OCI-LY1 (cell line): ENCODE results near the gene KRT80.

Experiments
- EZH2 ChIP-seq: fragments of 200-600 bp; sonication (generic), shearing (Covaris generic); IDR thresholded peaks from 2 replicates; pipeline ENCODE4 v1.8.0; 2017; ENCODE audit warnings: borderline replicate concordance, mixed run types, mild to moderate bottlenecking, antibody characterized with exemption, low read length, moderate library complexity, mixed read lengths
- TF ChIP-seq, protein P1 (sequence below): fragments of 200-600 bp; sonication (generic), shearing (Covaris generic); IDR thresholded peaks from 2 replicates; pipeline ENCODE4 v1.5.1; 2017; ENCODE audit warnings: mild to moderate bottlenecking, antibody characterized with exemption, low read length, moderate library complexity, mixed read lengths

- TF ChIP-seq, protein P1, sequence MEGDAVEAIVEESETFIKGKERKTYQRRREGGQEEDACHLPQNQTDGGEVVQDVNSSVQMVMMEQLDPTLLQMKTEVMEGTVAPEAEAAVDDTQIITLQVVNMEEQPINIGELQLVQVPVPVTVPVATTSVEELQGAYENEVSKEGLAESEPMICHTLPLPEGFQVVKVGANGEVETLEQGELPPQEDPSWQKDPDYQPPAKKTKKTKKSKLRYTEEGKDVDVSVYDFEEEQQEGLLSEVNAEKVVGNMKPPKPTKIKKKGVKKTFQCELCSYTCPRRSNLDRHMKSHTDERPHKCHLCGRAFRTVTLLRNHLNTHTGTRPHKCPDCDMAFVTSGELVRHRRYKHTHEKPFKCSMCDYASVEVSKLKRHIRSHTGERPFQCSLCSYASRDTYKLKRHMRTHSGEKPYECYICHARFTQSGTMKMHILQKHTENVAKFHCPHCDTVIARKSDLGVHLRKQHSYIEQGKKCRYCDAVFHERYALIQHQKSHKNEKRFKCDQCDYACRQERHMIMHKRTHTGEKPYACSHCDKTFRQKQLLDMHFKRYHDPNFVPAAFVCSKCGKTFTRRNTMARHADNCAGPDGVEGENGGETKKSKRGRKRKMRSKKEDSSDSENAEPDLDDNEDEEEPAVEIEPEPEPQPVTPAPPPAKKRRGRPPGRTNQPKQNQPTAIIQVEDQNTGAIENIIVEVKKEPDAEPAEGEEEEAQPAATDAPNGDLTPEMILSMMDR = no peak
- no peak for TF ChIP-seq EZH2
Measured at GRCh38 chr12:52211716-52212585, 20.1 kb upstream of the KRT80 start.
